ENCODE data around the gene ATAD3A.
"Not testable (repeated sequence)": the region's sequence is repeated elsewhere in the genome, so short reads cannot be mapped to it uniquely, and the experiment has no call there.

The ATAD3A gene

GRCh38 chr1:1507305-1507704 is 4.7 kb upstream of the ATAD3A start:
- no peak overlapping the region for H3K4me3 ChIP-seq (ENCODE audit: low read depth, low read length)
- TF ChIP-seq CTCF (IDR thresholded peaks at IDR 0.05; ENCODE audit: borderline replicate concordance, insufficient read depth, low read depth, low read length): no peak

DNA sequence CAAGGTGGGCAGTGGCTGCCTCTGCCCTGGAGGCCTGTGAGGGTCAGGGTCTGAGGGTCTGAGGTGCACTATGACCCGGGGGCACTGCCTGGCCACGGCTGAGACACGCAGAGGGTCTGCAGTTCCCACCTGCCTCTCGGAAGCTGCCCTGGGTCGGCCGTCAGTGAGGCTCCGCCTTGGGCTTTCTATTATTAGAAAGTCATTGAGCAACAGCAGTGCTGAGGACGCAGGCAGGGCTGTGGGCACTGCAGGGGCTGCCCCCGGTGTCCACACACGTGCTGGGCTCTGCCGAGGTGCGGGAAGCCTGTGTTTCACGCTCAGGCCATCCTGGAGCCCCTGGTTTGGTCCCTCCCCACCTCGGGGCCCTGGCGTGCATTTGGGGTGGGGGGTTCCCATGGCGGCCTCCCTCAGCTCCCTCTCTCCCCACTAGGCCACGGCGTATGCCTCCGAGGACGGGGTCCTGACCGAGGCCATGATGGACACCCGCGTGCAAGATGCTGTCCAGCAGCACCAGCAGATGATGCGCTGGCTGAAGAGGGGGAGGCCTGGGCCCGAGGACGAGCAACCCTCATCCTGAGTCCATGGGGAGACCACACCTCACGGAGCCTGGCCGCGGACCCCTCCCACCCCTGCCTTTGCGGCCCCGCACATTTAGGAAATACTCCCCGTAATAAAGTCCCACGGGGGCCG is 3.0 kb upstream of the ATAD3A start:
- H3K4me3 ChIP-seq (ENCODE audit: low read depth, low read length): not testable (repeated sequence)

DNA sequence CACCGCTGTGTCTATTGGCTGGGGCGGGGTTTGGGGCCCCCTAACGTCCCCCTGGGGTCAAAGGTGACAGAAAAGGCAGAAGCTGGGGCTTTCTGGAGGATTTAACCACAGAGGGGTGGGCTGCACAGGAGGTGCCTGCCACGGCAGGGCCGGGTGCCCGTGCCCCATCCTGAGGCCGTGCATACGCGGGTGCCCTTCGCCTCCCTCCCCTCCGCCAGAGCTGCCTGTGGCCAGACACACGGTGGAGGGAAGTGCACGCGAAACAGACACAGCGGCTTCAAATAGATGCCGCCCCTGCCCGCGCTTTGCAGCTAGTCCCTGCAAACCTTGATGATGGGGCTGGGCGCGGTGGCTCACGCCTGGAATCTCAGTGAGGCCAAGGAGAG is 2.5 kb upstream of the ATAD3A start:
- H3K4me3 ChIP-seq (ENCODE audit: low read depth, low read length): not testable (repeated sequence)

DNA sequence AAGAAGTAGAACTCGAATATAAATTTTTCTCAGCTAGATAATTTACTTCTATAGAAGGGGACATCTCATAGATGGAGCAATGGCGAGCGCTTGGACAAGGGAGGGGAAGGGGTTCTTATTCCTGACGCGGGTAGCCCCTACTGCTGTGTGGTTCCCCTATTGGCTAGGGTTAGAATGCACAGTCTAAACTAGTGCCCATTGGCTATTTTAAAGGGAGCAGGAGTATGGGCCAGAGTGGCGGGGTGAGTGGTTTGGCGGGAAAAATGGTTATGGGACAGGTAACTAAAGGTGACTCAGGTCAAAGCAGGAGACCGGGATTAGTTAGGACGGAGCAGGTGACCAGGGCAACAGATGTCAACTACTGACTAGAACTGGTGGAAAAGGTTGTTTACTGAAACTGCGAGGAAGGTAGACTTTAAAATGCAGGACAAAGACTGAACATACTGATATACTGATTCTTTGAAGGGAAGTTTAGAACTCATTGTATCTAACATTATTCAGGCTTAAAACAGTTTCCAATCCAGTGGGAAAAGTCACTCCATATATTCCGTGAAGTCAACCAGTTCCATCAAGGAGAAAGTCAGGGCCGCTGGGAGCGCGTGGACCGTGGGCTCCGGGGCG is 940 bp upstream of the ATAD3A start:
- TF ChIP-seq CTCF (IDR thresholded peaks at IDR 0.05; ENCODE audit: borderline replicate concordance, insufficient read depth, low read depth, low read length): no peak
- peak overlapping the region; percentile 76 for H3K4me3 ChIP-seq (ENCODE audit: low read depth, low read length)

- peak overlapping the region; percentile 76 for H3K4me3 ChIP-seq (ENCODE audit: low read depth, low read length)
These were observed 463 bp downstream of the ATAD3A start for GRCh38 chr1:1512425-1512824.

- H3K4me3 ChIP-seq (ENCODE audit: low read depth, low read length): not testable (repeated sequence)
These were observed 1.7 kb downstream of the ATAD3A start for GRCh38 chr1:1513675-1514074.

DNA sequence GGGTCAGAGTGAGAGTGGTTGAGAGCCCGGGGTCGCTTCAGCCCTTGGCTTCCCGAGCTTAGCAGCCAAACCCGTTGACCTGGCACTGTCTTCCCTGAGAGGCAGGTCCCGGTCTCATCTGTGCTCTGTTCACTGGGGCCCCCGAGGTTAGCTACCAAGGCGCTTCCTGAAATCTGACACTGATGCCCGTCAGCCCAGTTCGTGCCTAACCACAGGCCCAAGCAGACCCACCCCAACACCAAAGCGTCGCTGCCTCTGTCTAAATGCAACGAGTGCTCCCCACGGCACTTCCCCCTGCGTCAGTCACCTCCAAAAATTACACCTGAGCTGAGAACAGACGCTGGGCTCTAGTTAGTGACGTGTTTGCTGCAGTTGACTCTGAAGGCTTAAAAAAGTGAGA is 2.4 kb downstream of the ATAD3A start:
- H3K4me3 ChIP-seq (ENCODE audit: low read depth, low read length): not testable (repeated sequence)

GRCh38 chr1:1516923-1517322 is 5.0 kb downstream of the ATAD3A start:
- not testable (repeated sequence) for H3K4me3 ChIP-seq (ENCODE audit: low read depth, low read length)

GRCh38 chr1:1517973-1518620 is 6.1 kb downstream of the ATAD3A start:
- TF ChIP-seq CTCF (IDR thresholded peaks at IDR 0.05; ENCODE audit: borderline replicate concordance, insufficient read depth, low read depth, low read length): no peak
- H3K4me3 ChIP-seq (ENCODE audit: low read depth, low read length): no peak overlapping the region

GRCh38 chr1:1518621-1519007 is 6.7 kb downstream of the ATAD3A start:
- H3K4me3 ChIP-seq (ENCODE audit: low read depth, low read length): not testable (repeated sequence)

DNA sequence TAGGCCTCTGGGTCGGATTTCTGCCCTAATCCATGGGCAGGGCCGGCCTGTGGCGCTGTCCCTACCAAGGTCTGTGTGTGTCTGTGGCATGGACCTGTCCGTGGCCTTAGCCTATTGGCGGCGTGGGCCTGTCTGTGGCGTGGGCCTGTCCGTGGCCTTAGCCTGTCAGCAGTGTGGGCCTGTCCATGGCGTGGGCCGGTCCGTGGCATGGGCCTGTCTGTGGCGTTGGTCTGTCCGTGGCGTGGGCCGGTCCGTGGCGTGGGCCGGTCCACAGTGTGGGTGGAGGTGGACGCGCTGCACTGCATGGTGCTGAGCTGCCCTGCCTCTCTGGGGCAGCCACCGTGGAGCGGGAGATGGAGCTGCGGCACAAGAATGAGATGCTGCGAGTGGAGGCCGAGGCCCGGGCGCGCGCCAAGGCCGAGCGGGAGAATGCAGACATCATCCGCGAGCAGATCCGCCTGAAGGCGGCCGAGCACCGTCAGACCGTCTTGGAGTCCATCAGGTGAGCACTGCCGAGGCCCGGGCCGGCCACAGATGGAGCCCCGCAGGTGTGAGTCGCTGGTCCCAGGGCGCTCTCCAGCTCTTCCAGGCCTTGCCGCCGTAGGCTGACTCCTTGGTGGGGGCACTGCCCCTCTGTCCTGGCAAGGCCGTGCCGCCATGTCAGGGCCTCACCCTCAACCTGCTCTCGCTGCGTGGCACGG is 8.0 kb downstream of the ATAD3A start:
- not testable (repeated sequence) for H3K4me3 ChIP-seq (ENCODE audit: low read depth, low read length)
